Measurements from ENCODE around the gene UBXN2A. TPM values are rescaled to one million over a fixed set of nuclear protein-coding genes. Genes with fewer than 3 reads are reported as not detected.
A peak's percentile ranks its signal among the peaks of the same experiment; 100 is the strongest.

Gene UBXN2A
- total RNA-seq, 1 donor from 2014 or later: 16.7 TPM

DNA sequence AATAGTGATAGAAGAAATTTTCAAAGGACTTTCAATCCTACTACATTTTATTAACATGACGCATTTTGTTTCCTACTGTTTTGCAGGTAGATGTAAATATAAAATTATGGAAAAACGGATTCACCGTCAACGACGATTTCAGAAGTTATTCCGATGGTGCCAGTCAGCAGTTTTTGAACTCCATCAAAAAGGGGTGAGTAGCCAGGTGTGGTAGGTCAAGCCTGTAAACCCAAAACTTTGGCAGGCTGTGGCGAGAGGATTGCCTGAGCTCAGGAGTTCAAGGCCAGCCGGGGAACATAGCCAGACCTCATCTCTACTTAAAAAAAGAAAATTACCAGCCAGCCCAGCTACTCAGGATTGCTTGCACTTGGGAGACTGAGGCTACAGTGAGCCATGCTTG is 36.6 kb downstream of the UBXN2A start:
- Histone ChIP-seq H3K4me1 (ENCODE audit: control insufficient read depth in 3 of 3, insufficient read depth in 3 of 3, low read length in 3 of 3) (no peaks in the 10 kb centered on the region), H3K9ac (ENCODE audit: low read depth in 1 of 3, low read length in 3 of 3) (no peak overlapping the region), H3K9me3 (ENCODE audit: control insufficient read depth in 3 of 3, low read length in 3 of 3) (no peaks in the 10 kb centered on the region), H3K27me3 (ENCODE audit: control insufficient read depth in 3 of 3, insufficient read depth in 3 of 3, low read length in 3 of 3) (no peaks in the 10 kb centered on the region), H3K36me3 (ENCODE audit: control insufficient read depth in 3 of 3, insufficient read depth in 3 of 3, low read length in 3 of 3) (peaks cover 6 to 23% (median 19%) of the 10 kb centered on the region in 3 donors), H3K4me3 (ENCODE audit: low read length in 3 of 3) (no peak overlapping the region), H3K27ac (ENCODE audit: low read depth, low read length) (no peak overlapping the region)

DNA sequence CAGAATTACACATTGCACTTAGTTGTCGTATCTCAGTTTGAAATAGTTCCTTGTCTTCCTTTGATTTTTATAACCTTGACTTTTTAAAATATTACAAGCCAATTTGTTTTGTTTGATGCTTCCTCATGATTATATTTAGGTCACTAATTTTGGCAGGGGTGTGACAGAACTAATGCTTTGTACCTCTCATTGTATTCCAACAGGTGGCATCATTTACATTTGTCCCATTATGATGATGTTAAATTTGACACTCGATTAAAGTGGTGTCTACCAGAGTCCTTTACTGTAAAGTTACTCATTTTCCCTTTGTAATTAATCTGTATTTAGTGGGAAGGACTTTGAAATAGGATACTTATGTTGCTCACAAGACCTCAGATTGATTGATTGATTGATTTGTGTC is 48.1 kb downstream of the UBXN2A start:
- Histone ChIP-seq H3K9me3 (ENCODE audit: control insufficient read depth in 3 of 3, low read length in 3 of 3) (no peaks in the 10 kb centered on the region), H3K4me1 (ENCODE audit: control insufficient read depth in 3 of 3, insufficient read depth in 3 of 3, low read length in 3 of 3) (no peaks in the 10 kb centered on the region), H3K9ac (ENCODE audit: low read depth in 1 of 3, low read length in 3 of 3) (no peak overlapping the region), H3K27me3 (ENCODE audit: control insufficient read depth in 3 of 3, insufficient read depth in 3 of 3, low read length in 3 of 3) (no peaks in the 10 kb centered on the region), H3K36me3 (ENCODE audit: control insufficient read depth in 3 of 3, insufficient read depth in 3 of 3, low read length in 3 of 3) (peaks cover 0 to 16% (median 2%) of the 10 kb centered on the region in 3 donors), H3K4me3 (ENCODE audit: low read length in 3 of 3) (no peak overlapping the region), H3K27ac (ENCODE audit: low read depth, low read length) (no peak overlapping the region)

DNA sequence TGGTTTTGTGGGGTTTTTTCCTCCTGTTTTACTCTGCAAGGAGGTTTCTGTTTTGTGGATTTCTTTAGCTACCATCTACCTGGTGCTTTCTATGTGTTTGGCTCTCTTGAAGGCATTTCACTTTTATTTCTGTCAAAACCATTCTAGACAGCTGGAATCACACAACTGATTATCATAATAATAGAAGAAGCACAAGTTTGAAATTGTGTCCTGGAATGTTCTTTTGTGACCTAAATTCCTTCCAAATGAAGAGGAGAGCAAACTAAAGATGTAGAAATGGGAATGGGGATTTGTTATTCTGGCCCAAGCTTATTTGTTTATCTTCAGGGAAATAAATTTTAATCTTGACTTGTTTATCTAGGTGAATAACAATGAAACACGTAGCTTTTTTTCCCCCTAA is 52.7 kb downstream of the UBXN2A start:
- H3K27me3 ChIP-seq (ENCODE audit: control insufficient read depth in 3 of 3, insufficient read depth in 3 of 3, low read length in 3 of 3): no peaks in the 10 kb centered on the region
- peaks cover 0 to 4% (median 0%) of the 10 kb centered on the region in 3 donors for H3K36me3 ChIP-seq (ENCODE audit: control insufficient read depth in 3 of 3, insufficient read depth in 3 of 3, low read length in 3 of 3)
- no peak overlapping the region for H3K27ac ChIP-seq (ENCODE audit: low read depth, low read length)
- H3K9me3 ChIP-seq (ENCODE audit: control insufficient read depth in 3 of 3, low read length in 3 of 3): no peaks in the 10 kb centered on the region
- no peak overlapping the region for H3K4me3 ChIP-seq (ENCODE audit: low read length in 3 of 3)
- H3K4me1 ChIP-seq (ENCODE audit: control insufficient read depth in 3 of 3, insufficient read depth in 3 of 3, low read length in 3 of 3): no peaks in the 10 kb centered on the region
- no peak overlapping the region for H3K9ac ChIP-seq (ENCODE audit: low read depth in 1 of 3, low read length in 3 of 3)

DNA sequence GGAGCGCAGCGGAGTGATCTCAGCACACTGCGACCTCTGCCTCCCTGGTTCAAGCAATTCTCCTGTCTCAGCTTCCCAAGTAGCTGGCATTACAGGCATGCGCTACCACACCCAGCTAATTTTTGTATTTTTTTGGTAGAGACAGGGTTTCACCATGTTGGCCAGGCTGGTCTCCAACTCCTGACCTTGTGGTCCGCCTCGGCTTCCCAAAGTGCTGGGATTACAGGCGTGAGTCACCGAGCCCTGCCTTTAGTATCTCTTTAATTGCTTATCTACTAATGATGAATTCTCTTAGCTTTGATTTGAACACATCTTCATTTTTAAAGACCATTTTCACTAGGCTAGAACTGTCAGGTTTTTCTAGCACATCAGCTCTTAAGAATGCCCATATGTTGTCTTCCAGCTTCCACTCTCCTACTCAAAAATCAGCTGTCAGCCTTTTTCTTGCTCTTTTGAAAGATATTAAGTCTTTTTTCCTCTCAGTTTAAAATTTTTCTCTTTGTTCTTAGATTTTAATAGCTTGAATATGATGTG is 53.5 kb downstream of the UBXN2A start:
- Histone ChIP-seq H3K9ac (ENCODE audit: low read depth in 1 of 3, low read length in 3 of 3) (no peak overlapping the region), H3K4me1 (ENCODE audit: control insufficient read depth in 3 of 3, insufficient read depth in 3 of 3, low read length in 3 of 3) (no peaks in the 10 kb centered on the region), H3K9me3 (ENCODE audit: control insufficient read depth in 3 of 3, low read length in 3 of 3) (no peaks in the 10 kb centered on the region), H3K4me3 (ENCODE audit: low read length in 3 of 3) (no peak overlapping the region), H3K36me3 (ENCODE audit: control insufficient read depth in 3 of 3, insufficient read depth in 3 of 3, low read length in 3 of 3) (peaks cover 0 to 5% (median 0%) of the 10 kb centered on the region in 3 donors), H3K27me3 (ENCODE audit: control insufficient read depth in 3 of 3, insufficient read depth in 3 of 3, low read length in 3 of 3) (no peaks in the 10 kb centered on the region), H3K27ac (ENCODE audit: low read depth, low read length) (no peak overlapping the region)

DNA sequence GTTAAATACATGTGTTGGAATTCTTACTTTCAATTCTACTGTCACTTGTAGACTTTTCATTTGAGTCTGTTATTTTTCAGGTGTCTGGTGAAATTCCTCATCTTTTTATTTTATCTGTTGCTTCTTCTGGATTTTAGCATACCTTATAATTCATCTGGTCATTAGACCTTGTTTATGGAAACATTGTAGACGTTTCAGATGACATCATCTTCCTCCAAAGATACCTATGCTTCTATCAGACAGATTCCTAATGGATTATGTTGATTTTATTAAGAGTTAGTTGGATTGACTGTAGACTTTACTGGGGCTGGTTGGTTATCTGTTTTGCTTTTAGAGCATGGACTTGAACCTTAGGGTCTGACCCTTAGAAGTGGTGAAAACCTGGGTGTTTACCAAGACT is 54.3 kb downstream of the UBXN2A start:
- Histone ChIP-seq H3K4me1 (ENCODE audit: control insufficient read depth in 3 of 3, insufficient read depth in 3 of 3, low read length in 3 of 3) (no peaks in the 10 kb centered on the region), H3K9me3 (ENCODE audit: control insufficient read depth in 3 of 3, low read length in 3 of 3) (no peaks in the 10 kb centered on the region), H3K9ac (ENCODE audit: low read depth in 1 of 3, low read length in 3 of 3) (no peak overlapping the region), H3K4me3 (ENCODE audit: low read length in 3 of 3) (no peak overlapping the region), H3K27ac (ENCODE audit: low read depth, low read length) (no peak overlapping the region), H3K27me3 (ENCODE audit: control insufficient read depth in 3 of 3, insufficient read depth in 3 of 3, low read length in 3 of 3) (no peaks in the 10 kb centered on the region), H3K36me3 (ENCODE audit: control insufficient read depth in 3 of 3, insufficient read depth in 3 of 3, low read length in 3 of 3) (peaks cover 0 to 10% (median 2%) of the 10 kb centered on the region in 3 donors)

DNA sequence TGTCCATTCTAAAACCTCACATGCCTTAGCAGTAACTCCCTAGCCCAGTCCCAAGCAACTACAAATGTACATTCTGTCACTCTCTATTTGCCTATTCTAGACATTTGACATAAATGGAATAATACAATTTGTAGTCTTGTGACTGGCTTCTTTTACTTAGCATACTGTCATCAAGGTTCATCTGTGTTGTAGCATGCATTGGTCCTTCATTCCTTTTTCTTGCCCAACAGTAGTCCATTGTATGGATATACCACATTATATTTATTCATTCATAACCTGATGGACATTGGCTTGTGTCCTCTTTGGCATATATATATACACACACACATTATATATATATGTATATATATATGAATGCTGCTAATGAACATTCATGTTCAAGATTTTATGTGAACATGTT is 67.4 kb downstream of the UBXN2A start:
- peaks cover 0 to 2% (median 0%) of the 10 kb centered on the region in 3 donors for H3K36me3 ChIP-seq (ENCODE audit: control insufficient read depth in 3 of 3, insufficient read depth in 3 of 3, low read length in 3 of 3)
- H3K27ac ChIP-seq (ENCODE audit: low read depth, low read length): no peak overlapping the region
- peaks cover 27 to 30% (median 28%) of the 10 kb centered on the region in 3 donors for H3K27me3 ChIP-seq (ENCODE audit: control insufficient read depth in 3 of 3, insufficient read depth in 3 of 3, low read length in 3 of 3)
- no peak overlapping the region for H3K4me3 ChIP-seq (ENCODE audit: low read length in 3 of 3)
- H3K9ac ChIP-seq (ENCODE audit: low read depth in 1 of 3, low read length in 3 of 3): no peak overlapping the region
- no peaks in the 10 kb centered on the region for H3K9me3 ChIP-seq (ENCODE audit: control insufficient read depth in 3 of 3, low read length in 3 of 3)
- peaks cover 8 to 12% (median 9%) of the 10 kb centered on the region in 3 donors for H3K4me1 ChIP-seq (ENCODE audit: control insufficient read depth in 3 of 3, insufficient read depth in 3 of 3, low read length in 3 of 3)

DNA sequence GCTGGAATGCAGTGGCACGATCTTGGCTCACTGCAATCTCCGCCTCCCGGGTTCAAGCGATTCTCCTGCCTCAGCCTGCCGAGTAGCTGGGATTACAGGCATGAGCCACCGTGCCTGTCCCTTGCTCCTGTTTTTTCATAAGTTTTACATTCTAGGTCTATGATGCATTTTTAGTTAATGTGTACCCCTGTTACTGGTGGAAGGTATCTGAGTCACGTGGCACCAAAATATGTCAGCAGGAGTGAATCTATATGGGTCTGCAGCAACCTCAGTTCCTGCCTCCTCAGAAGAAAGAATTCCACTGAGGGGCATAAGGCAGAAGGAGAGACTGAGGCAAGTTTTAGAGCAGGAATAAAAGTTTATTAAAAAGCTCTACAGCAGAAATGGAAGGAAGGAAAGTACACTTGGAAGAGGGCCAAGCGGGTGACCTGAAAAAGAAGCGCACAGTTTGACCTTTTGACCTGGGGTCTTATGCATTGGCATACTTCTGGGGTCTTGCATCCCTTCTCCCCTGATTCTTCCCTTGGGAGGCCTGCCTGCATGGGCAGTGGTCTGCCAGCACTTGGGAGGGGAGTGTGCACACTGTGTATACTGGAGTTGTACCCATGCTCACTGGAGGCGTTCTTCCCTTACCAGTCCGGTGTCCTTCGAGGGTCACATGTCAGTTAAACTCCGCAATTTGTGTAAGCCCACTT is 68.6 kb downstream of the UBXN2A start:
- Histone ChIP-seq H3K4me1 (ENCODE audit: control insufficient read depth in 3 of 3, insufficient read depth in 3 of 3, low read length in 3 of 3) (peaks cover 8 to 12% (median 9%) of the 10 kb centered on the region in 3 donors), H3K9me3 (ENCODE audit: control insufficient read depth in 3 of 3, low read length in 3 of 3) (no peaks in the 10 kb centered on the region), H3K27ac (ENCODE audit: low read depth, low read length) (no peak overlapping the region), H3K36me3 (ENCODE audit: control insufficient read depth in 3 of 3, insufficient read depth in 3 of 3, low read length in 3 of 3) (no peaks in the 10 kb centered on the region), H3K4me3 (ENCODE audit: low read length in 3 of 3) (no peak overlapping the region), H3K9ac (ENCODE audit: low read depth in 1 of 3, low read length in 3 of 3) (no peak overlapping the region), H3K27me3 (ENCODE audit: control insufficient read depth in 3 of 3, insufficient read depth in 3 of 3, low read length in 3 of 3) (peaks cover 27 to 36% (median 28%) of the 10 kb centered on the region in 3 donors)

DNA sequence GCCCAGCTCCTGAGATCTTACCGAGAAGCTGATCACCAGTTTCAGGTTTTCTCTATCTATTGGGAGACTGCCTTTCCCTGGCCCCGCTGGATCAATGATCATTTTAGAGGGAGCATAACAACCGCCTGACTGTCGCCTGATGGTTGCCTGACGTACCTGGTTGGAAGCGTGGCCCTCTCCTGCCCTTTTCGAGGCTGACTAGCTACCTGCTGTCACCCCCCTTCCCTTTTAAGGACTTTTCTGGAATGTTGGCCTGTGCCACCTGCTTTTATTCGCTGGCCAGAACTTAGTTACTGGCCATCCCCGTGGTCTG is 69.1 kb downstream of the UBXN2A start:
- no peaks in the 10 kb centered on the region for H3K36me3 ChIP-seq (ENCODE audit: control insufficient read depth in 3 of 3, insufficient read depth in 3 of 3, low read length in 3 of 3)
- H3K27me3 ChIP-seq (ENCODE audit: control insufficient read depth in 3 of 3, insufficient read depth in 3 of 3, low read length in 3 of 3): peaks cover 27 to 36% (median 28%) of the 10 kb centered on the region in 3 donors
- peak overlapping the region in 2 of 3 donors; percentile 32 to 48 for H3K4me3 ChIP-seq (ENCODE audit: low read length in 3 of 3)
- peaks cover 8 to 12% (median 9%) of the 10 kb centered on the region in 3 donors for H3K4me1 ChIP-seq (ENCODE audit: control insufficient read depth in 3 of 3, insufficient read depth in 3 of 3, low read length in 3 of 3)
- no peaks in the 10 kb centered on the region for H3K9me3 ChIP-seq (ENCODE audit: control insufficient read depth in 3 of 3, low read length in 3 of 3)
- peak overlapping the region in 1 of 3 donors; percentile 45 for H3K9ac ChIP-seq (ENCODE audit: low read depth in 1 of 3, low read length in 3 of 3)
- H3K27ac ChIP-seq (ENCODE audit: low read depth, low read length): no peak overlapping the region

DNA sequence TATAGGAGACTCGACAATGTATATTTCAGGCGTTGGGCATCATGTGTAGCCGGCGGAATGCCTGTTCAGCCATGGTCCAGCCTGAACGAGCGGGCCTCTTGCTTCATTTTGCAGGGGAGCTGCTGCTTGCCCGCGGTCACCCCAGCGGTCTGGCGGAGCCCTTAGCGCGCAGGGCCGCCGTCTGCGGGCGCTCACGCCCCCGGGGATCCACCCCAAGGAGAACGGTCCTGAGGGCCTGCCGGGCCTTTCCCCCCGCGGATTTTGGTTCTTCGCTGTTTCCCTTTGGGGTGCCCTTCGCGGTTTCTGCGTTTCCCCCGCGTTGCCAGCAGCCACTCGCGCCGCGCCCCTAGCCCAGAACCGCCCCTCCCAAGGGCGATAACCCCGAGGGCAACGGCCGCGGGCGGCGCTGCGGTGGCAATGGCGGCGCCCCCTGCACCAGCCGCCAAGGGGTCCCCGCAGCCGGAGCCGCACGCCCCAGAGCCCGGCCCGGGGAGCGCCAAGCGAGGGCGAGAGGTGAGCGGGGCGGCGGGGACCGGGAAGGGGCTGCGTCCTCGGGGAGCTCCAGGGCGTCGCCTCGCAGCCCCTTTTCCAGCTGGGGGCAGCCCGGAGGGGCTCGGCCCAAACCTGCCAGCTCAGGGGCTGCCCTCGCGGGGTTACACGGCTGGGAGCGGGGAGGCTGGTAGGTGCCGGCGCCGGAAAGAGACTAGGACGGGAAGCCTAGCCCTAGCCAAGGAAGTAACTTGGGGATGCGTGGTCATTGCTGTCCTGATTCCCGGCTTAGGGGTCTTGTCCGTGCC is 69.6 kb downstream of the UBXN2A start, which contains the start of gene MFSD2B:
MFSD2B (plus strand) TSS at position 406 of the 797 bp plus-strand sequence; CDS start at position 418, 12 bp downstream.
- H3K4me1 ChIP-seq (ENCODE audit: control insufficient read depth in 3 of 3, insufficient read depth in 3 of 3, low read length in 3 of 3): peaks cover 8 to 12% (median 9%) of the 10 kb centered on the region in 3 donors
- H3K27me3 ChIP-seq (ENCODE audit: control insufficient read depth in 3 of 3, insufficient read depth in 3 of 3, low read length in 3 of 3): peaks cover 27 to 36% (median 28%) of the 10 kb centered on the region in 3 donors
- peak within 1 kb of the TSS; percentile 32 to 48 (median 35) for H3K4me3 ChIP-seq (ENCODE audit: low read length in 3 of 3)
- H3K36me3 ChIP-seq (ENCODE audit: control insufficient read depth in 3 of 3, insufficient read depth in 3 of 3, low read length in 3 of 3): no peaks in the 10 kb centered on the region
- H3K9me3 ChIP-seq (ENCODE audit: control insufficient read depth in 3 of 3, low read length in 3 of 3): no peaks in the 10 kb centered on the region
- peak within 1 kb of the TSS in 2 of 3 donors; percentile 14 to 45 for H3K9ac ChIP-seq (ENCODE audit: low read depth in 1 of 3, low read length in 3 of 3)
- H3K27ac ChIP-seq (ENCODE audit: low read depth, low read length): no peak within 1 kb of the TSS

All from skeletal muscle tissue (tissue), 4 donors.